ENCODE data around the gene NETO1. TPM values are rescaled to one million over a fixed set of nuclear protein-coding genes. Genes with fewer than 3 reads are reported as not detected.

NETO1 gene
- total and polyA plus RNA-seq, 10 of the 15 experiments (the other 5 are each of a cell fraction or from before 2014, with no cell fraction given), result 0.52 TPM; not detected in 9

- Histone ChIP-seq H3K4me2 (ENCODE audit: control insufficient read depth, insufficient read depth) (no peak overlapping the region), H3K27me3 (replicated peaks in 1 of 2; ENCODE audit: control insufficient read depth in 2 of 2, insufficient read depth in 2 of 2, low read length in 1 of 2) (no peaks in the 10 kb centered on the region), H3K9me3 (replicated peaks; ENCODE audit: control insufficient read depth, insufficient read depth, low read length) (no peaks in the 10 kb centered on the region), H3K27ac (ENCODE audit: control insufficient read depth, insufficient read depth) (no peak overlapping the region), H3K9ac (ENCODE audit: control insufficient read depth, insufficient read depth, low read length) (no peak overlapping the region), H3K36me3 (ENCODE audit: control insufficient read depth in 2 of 2, insufficient read depth in 2 of 2, low read length in 1 of 2) (no peaks in the 10 kb centered on the region), H3K79me2 (ENCODE audit: control insufficient read depth, insufficient read depth, low read length) (no peaks in the 10 kb centered on the region), H3K4me3 (no peak overlapping the region), H3K4me1 (ENCODE audit: control insufficient read depth, insufficient read depth, low read length) (no peaks in the 10 kb centered on the region), H4K20me1 (ENCODE audit: control insufficient read depth, insufficient read depth) (no peaks in the 10 kb centered on the region), H2AFZ (ENCODE audit: control insufficient read depth, low read depth, low read length) (no peak overlapping the region)
- intact Hi-C loops (cut with micrococcal nuclease; ENCODE audit: unreplicated experiment), result no loop called here
- CTCF ChIA-PET, result no interaction called here
- FAIRE-seq, result no peak
- no peak for DNase-seq (ENCODE audit: low read depth, low spot score)
- WGBS (ENCODE audit: insufficient coverage, insufficient replicate concordance, low lambda C conversion rate, missing lambda C conversion rate), result 48% methylated on average over 12 of the region's 13 CpGs
- TF ChIP-seq ATF3 (IDR thresholded peaks at IDR 0.05; ENCODE audit: borderline replicate concordance, extremely low read depth, low read depth, low read length), result no peak
- TF ChIP-seq CHD4 (IDR thresholded peaks at IDR 0.05), result no peak
- TF ChIP-seq CHD2 (IDR thresholded peaks at IDR 0.05; ENCODE audit: borderline replicate concordance, low read depth, low read length), result no peak
- TF ChIP-seq EGR1 (IDR thresholded peaks at IDR 0.05; ENCODE audit: borderline replicate concordance in 1 of 2, low read depth in 2 of 2, low read length in 2 of 2), result no peak
- TF ChIP-seq NFIC (IDR thresholded peaks at IDR 0.05; ENCODE audit: low read depth, low read length), result no peak
- no peak for TF ChIP-seq TCF7 (IDR thresholded peaks at IDR 0.05; ENCODE audit: borderline replicate concordance)
- TF ChIP-seq JUND (IDR thresholded peaks at IDR 0.05; ENCODE audit: low read depth, low read length), result no peak
- no peak for TF ChIP-seq TCF3 (IDR thresholded peaks at IDR 0.05; ENCODE audit: borderline replicate concordance, insufficient read depth, low read depth, low read length)
- TF ChIP-seq, protein P1, sequence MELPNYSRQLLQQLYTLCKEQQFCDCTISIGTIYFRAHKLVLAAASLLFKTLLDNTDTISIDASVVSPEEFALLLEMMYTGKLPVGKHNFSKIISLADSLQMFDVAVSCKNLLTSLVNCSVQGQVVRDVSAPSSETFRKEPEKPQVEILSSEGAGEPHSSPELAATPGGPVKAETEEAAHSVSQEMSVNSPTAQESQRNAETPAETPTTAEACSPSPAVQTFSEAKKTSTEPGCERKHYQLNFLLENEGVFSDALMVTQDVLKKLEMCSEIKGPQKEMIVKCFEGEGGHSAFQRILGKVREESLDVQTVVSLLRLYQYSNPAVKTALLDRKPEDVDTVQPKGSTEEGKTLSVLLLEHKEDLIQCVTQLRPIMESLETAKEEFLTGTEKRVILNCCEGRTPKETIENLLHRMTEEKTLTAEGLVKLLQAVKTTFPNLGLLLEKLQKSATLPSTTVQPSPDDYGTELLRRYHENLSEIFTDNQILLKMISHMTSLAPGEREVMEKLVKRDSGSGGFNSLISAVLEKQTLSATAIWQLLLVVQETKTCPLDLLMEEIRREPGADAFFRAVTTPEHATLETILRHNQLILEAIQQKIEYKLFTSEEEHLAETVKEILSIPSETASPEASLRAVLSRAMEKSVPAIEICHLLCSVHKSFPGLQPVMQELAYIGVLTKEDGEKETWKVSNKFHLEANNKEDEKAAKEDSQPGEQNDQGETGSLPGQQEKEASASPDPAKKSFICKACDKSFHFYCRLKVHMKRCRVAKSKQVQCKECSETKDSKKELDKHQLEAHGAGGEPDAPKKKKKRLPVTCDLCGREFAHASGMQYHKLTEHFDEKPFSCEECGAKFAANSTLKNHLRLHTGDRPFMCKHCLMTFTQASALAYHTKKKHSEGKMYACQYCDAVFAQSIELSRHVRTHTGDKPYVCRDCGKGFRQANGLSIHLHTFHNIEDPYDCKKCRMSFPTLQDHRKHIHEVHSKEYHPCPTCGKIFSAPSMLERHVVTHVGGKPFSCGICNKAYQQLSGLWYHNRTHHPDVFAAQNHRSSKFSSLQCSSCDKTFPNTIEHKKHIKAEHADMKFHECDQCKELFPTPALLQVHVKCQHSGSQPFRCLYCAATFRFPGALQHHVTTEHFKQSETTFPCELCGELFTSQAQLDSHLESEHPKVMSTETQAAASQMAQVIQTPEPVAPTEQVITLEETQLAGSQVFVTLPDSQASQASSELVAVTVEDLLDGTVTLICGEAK (IDR thresholded peaks at IDR 0.05; ENCODE audit: borderline replicate concordance), result no peak
- POLR2A ChIA-PET, result no interaction called here
- SMC1A ChIA-PET (ENCODE audit: uncharacterized antibody, unreplicated experiment), result no interaction called here
- no peak for ATAC-seq
- in situ Hi-C loops (cut with MboI), result no loop called here
- no TSS peak for BruUV-seq (replicated peaks)
- RAD21 ChIA-PET (ENCODE audit: unreplicated experiment), result no interaction called here
Measured at GRCh38 chr18:72822202-72822601, 45.6 kb downstream of the NETO1 start.
